Measurements from ENCODE around the gene PHLDB1. TPM values are rescaled to one million over a fixed set of nuclear protein-coding genes. Genes with fewer than 3 reads are reported as not detected.

Gene PHLDB1
- total RNA-seq, 4 donors from 2014 or later: 53.5 to 517 (median 287) TPM

GRCh38 chr11:118645066-118645715 is 37.8 kb downstream of the PHLDB1 start:
- no peak for TF ChIP-seq CTCF (IDR thresholded peaks at IDR 0.05)
- TF ChIP-seq POLR2A (IDR thresholded peaks at IDR 0.05): no peak
- no peaks in the 10 kb centered on the region for H3K4me1 ChIP-seq
- H3K9me3 ChIP-seq: no peaks in the 10 kb centered on the region
- intact Hi-C loops (cut with DNase I; ENCODE audit: low total_unique reads): no loop called here
- no peaks in the 10 kb centered on the region for H3K27me3 ChIP-seq
- H3K4me3 ChIP-seq: no peak overlapping the region
- DNase-seq: no peak
- no peaks in the 10 kb centered on the region for H3K36me3 ChIP-seq
- H3K27ac ChIP-seq: no peak overlapping the region

- Histone ChIP-seq H3K4me3 (no peak overlapping the region), H3K27ac (no peak overlapping the region), H3K36me3 (no peaks in the 10 kb centered on the region), H3K4me1 (no peaks in the 10 kb centered on the region), H3K27me3 (no peaks in the 10 kb centered on the region), H3K9me3 (no peaks in the 10 kb centered on the region)
- no peak for DNase-seq
- intact Hi-C loops (cut with DNase I; ENCODE audit: low total_unique reads): no loop called here
- TF ChIP-seq POLR2A (IDR thresholded peaks at IDR 0.05): no peak
- TF ChIP-seq CTCF (IDR thresholded peaks at IDR 0.05): no peak
Measured at GRCh38 chr11:118646393-118646792, 39.0 kb downstream of the PHLDB1 start.

GRCh38 chr11:118648291-118648690 is 40.9 kb downstream of the PHLDB1 start:
- no peaks in the 10 kb centered on the region for H3K36me3 ChIP-seq
- intact Hi-C loops (cut with DNase I; ENCODE audit: low total_unique reads): no loop called here
- no peak for DNase-seq

GRCh38 chr11:118649941-118650340 is 42.5 kb downstream of the PHLDB1 start:
- intact Hi-C loops (cut with DNase I; ENCODE audit: low total_unique reads): no loop called here
- Histone ChIP-seq H3K36me3 (no peaks in the 10 kb centered on the region), H3K4me3 (no peak overlapping the region), H3K4me1 (no peaks in the 10 kb centered on the region), H3K27ac (no peak overlapping the region), H3K27me3 (no peaks in the 10 kb centered on the region), H3K9me3 (no peaks in the 10 kb centered on the region)
- DNase-seq: no peak
- TF ChIP-seq POLR2A (IDR thresholded peaks at IDR 0.05) (no peak), CTCF (IDR thresholded peaks at IDR 0.05) (no peak)

More at GRCh38 chr11:118648291-118648690, 40.9 kb downstream of the PHLDB1 start:
- no peak for TF ChIP-seq POLR2A (IDR thresholded peaks at IDR 0.05)
- no peak for TF ChIP-seq CTCF (IDR thresholded peaks at IDR 0.05)
- Histone ChIP-seq H3K27me3 (no peaks in the 10 kb centered on the region), H3K4me3 (no peak overlapping the region), H3K4me1 (no peaks in the 10 kb centered on the region), H3K9me3 (no peaks in the 10 kb centered on the region), H3K27ac (no peak overlapping the region)

- Histone ChIP-seq H3K4me3 (no peak overlapping the region), H3K36me3 (no peaks in the 10 kb centered on the region), H3K9me3 (no peaks in the 10 kb centered on the region), H3K4me1 (no peaks in the 10 kb centered on the region), H3K27ac (no peak overlapping the region), H3K27me3 (no peaks in the 10 kb centered on the region)
- DNase-seq: no peak
- intact Hi-C loops (cut with DNase I; ENCODE audit: low total_unique reads): no loop called here
- no peak for TF ChIP-seq CTCF (IDR thresholded peaks at IDR 0.05)
Measured at GRCh38 chr11:118650366-118650765, 43.0 kb downstream of the PHLDB1 start.
